ENCODE data around the gene KIAA1671. TPM values are rescaled to one million over a fixed set of nuclear protein-coding genes. Genes with fewer than 3 reads are reported as not detected.

KIAA1671 gene
- total and polyA plus RNA-seq, 2 donors (not counting 1 experiment from before 2014, with no cell fraction given), result 0.01 to 0.02 TPM

- Histone ChIP-seq H3K27ac (ENCODE audit: low read length in 2 of 2) (no peak overlapping the region), H3K36me3 (replicated peaks in 1 of 2; ENCODE audit: control extremely low read depth in 1 of 2, control insufficient read depth in 1 of 2, extremely low read depth in 1 of 2, insufficient read depth in 2 of 2, low read length in 1 of 2) (no peaks in the 10 kb centered on the region), H3K79me2 (ENCODE audit: control insufficient read depth, insufficient read depth, low read length) (no peaks in the 10 kb centered on the region), H3K27me3 (replicated peaks in 1 of 4; ENCODE audit: control extremely low read depth in 1 of 4, control insufficient read depth in 3 of 4, insufficient read depth in 4 of 4, low read length in 3 of 4) (peaks cover 0 to 5% (median 0%) of the 10 kb centered on the region in 4 experiments), H3K9ac (ENCODE audit: low read length) (no peak overlapping the region), H3K4me1 (ENCODE audit: control insufficient read depth in 2 of 2, insufficient read depth in 2 of 2, low read length in 2 of 2) (no peaks in the 10 kb centered on the region), H3K4me3 (ENCODE audit: control extremely low read depth in 1 of 5, extremely low read depth in 1 of 5, insufficient read depth in 1 of 5, low read depth in 2 of 5, low read length in 4 of 5) (no peak overlapping the region), H3K9me3 (ENCODE audit: control extremely low read depth in 1 of 3, control insufficient read depth in 2 of 3, insufficient read depth in 1 of 3, low read length in 2 of 3) (no peaks in the 10 kb centered on the region), H4K20me1 (ENCODE audit: control insufficient read depth, insufficient read depth, low read length, poor library complexity, severe bottlenecking) (no peaks in the 10 kb centered on the region), H2AFZ (ENCODE audit: insufficient read depth, low read depth, low read length, poor library complexity, severe bottlenecking) (no peak overlapping the region), H3K4me2 (replicated peaks; ENCODE audit: low read depth, low read length, poor library complexity, severe bottlenecking) (no peak overlapping the region)
- TF ChIP-seq CTCF (IDR thresholded peaks at IDR 0.05) (no peak), EZH2 (IDR thresholded peaks at IDR 0.05; ENCODE audit: borderline replicate concordance, insufficient read depth, low read depth, low read length, poor library complexity, severe bottlenecking) (no peak)
- H3K27me3 Mint-ChIP-seq, result peaks cover 11% of the 10 kb centered on the region
- no peaks in the 10 kb centered on the region for H3K9me3 Mint-ChIP-seq (ENCODE audit: insufficient read depth)
- CTCF ChIA-PET, result no interaction called here
- no peak overlapping the region for H3K4me3 Mint-ChIP-seq
- no peak for ATAC-seq (ENCODE audit: low read depth)
- no peak overlapping the region for H3K27ac Mint-ChIP-seq
- POLR2A ChIA-PET, result no interaction called here
- H3K4me1 Mint-ChIP-seq, result no peaks in the 10 kb centered on the region
- intact Hi-C loops (cut with micrococcal nuclease), result no loop called here
- no peak for DNase-seq
- WGBS (ENCODE audit: insufficient coverage), result no CpG with 5 or more reads among the region's 1 CpG
Observed at GRCh38 chr22:25126510-25126909, 174.0 kb downstream of the KIAA1671 start.

- Mint-ChIP-seq H3K9me3 (ENCODE audit: insufficient read depth) (no peaks in the 10 kb centered on the region), H3K4me3 (no peak overlapping the region), H3K27me3 (peaks cover 13% of the 10 kb centered on the region), H3K4me1 (no peaks in the 10 kb centered on the region), H3K27ac (no peak overlapping the region)
- Histone ChIP-seq H3K4me1 (ENCODE audit: control insufficient read depth in 2 of 2, insufficient read depth in 2 of 2, low read length in 2 of 2) (no peaks in the 10 kb centered on the region), H3K79me2 (ENCODE audit: control insufficient read depth, insufficient read depth, low read length) (no peaks in the 10 kb centered on the region), H3K27me3 (replicated peaks in 1 of 4; ENCODE audit: control extremely low read depth in 1 of 4, control insufficient read depth in 3 of 4, insufficient read depth in 4 of 4, low read length in 3 of 4) (peaks cover 0 to 5% (median 0%) of the 10 kb centered on the region in 4 experiments), H3K4me2 (replicated peaks; ENCODE audit: low read depth, low read length, poor library complexity, severe bottlenecking) (no peak overlapping the region), H4K20me1 (ENCODE audit: control insufficient read depth, insufficient read depth, low read length, poor library complexity, severe bottlenecking) (no peaks in the 10 kb centered on the region), H3K9ac (ENCODE audit: low read length) (no peak overlapping the region), H3K4me3 (ENCODE audit: control extremely low read depth in 1 of 5, extremely low read depth in 1 of 5, insufficient read depth in 1 of 5, low read depth in 2 of 5, low read length in 4 of 5) (no peak overlapping the region), H3K27ac (ENCODE audit: low read length in 2 of 2) (no peak overlapping the region), H2AFZ (ENCODE audit: insufficient read depth, low read depth, low read length, poor library complexity, severe bottlenecking) (no peak overlapping the region), H3K9me3 (ENCODE audit: control extremely low read depth in 1 of 3, control insufficient read depth in 2 of 3, insufficient read depth in 1 of 3, low read length in 2 of 3) (no peaks in the 10 kb centered on the region), H3K36me3 (replicated peaks in 1 of 2; ENCODE audit: control extremely low read depth in 1 of 2, control insufficient read depth in 1 of 2, extremely low read depth in 1 of 2, insufficient read depth in 2 of 2, low read length in 1 of 2) (no peaks in the 10 kb centered on the region)
- WGBS (ENCODE audit: insufficient coverage), result 95% methylated on average over 2 of the region's 6 CpGs
- DNase-seq (no peak), ATAC-seq (ENCODE audit: low read depth) (no peak)
- POLR2A ChIA-PET, result no interaction called here
- TF ChIP-seq EZH2 (IDR thresholded peaks at IDR 0.05; ENCODE audit: borderline replicate concordance, insufficient read depth, low read depth, low read length, poor library complexity, severe bottlenecking), result no peak
- CTCF ChIA-PET, result no interaction called here
- intact Hi-C loops (cut with micrococcal nuclease), result no loop called here
Observed at GRCh38 chr22:25127318-25127717, 174.8 kb downstream of the KIAA1671 start.
